SIG-M5 treated with dmso at 0.1 percent for 504 hours (cell line): ENCODE results near the gene XYLT1.

Experiments
- DNase-seq: peaks from one replicate; lab custom pipeline; 2025; ENCODE audit not compliant: unreplicated experiment; lab: John Stamatoyannopoulos, UW

XYLT1 gene

GRCh38 chr16:17294856-17295255, 175.9 kb downstream of the XYLT1 start:
- DNase-seq = peak; percentile 28

GRCh38 chr16:17293813-17294558, 176.8 kb downstream of the XYLT1 start:
- no peak for DNase-seq

DNA sequence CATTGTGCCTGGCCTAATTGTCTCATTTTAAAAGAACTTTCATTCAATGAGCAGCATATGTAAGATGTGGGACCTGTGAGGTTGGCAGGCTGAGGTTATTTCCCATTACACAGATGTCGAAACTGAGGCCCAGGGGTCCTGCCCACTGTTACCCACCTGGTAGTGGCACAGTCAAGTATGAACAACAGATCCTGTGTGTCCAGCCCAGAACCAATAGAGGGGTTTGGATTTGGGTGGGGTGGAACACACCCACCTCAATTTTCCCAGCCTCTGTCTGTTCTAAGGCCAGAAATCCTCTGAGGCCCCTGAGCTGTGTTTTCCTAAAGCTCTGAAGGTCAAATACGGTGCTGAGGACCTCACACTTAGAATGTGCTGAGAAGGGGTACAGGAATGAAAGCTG, 179.5 kb downstream of the XYLT1 start:
- DNase-seq = no peak

- no peak for DNase-seq
Measured at GRCh38 chr16:17289674-17290635, 180.8 kb downstream of the XYLT1 start.

DNA sequence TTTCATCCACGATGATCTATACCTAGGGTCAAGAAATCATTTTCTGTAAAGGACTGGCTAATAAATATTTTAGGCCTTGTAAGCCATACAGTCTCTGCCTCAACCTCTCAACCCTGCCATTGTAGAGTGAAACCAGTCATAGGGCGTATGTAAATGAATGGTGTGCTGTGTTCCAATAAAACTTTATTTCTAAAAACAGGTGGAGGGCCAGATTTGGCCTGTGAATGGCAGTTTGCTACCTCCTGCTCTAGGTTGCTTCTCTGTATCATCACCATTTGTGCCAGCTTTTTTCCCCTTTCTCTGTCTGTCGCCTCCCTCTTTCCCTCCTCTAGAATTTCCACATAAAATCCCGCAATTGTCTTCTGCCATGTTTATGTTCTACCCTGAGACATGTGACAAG, 181.7 kb downstream of the XYLT1 start:
- DNase-seq = no peak

- DNase-seq = no peak
Measured at GRCh38 chr16:17287166-17287800, 183.5 kb downstream of the XYLT1 start.

GRCh38 chr16:17286443-17286842, 184.3 kb downstream of the XYLT1 start:
- no peak for DNase-seq

GRCh38 chr16:17283016-17283415, 187.7 kb downstream of the XYLT1 start:
- DNase-seq = no peak

DNA sequence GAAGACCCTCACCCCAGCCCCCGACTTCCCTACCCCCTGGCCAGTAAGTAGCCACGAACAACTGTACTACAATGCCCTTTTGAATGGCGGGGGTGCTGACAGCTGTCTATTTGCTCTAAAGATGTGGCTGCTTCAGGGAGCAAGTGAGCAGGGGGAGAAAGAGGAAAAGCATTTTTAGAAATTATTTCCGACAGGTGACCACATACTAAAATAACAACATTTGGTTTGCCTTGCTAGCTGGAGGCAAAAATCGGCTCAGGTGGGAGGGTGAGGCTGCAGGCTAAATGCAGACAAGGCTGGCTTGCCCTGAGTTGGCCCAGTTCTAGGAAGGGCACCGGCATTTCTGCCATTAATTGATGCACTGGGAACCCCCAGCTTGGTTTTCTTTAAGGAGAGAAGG, 188.5 kb downstream of the XYLT1 start:
- DNase-seq = no peak

- DNase-seq = no peak
Measured at GRCh38 chr16:17281052-17281451, 189.7 kb downstream of the XYLT1 start.

DNA sequence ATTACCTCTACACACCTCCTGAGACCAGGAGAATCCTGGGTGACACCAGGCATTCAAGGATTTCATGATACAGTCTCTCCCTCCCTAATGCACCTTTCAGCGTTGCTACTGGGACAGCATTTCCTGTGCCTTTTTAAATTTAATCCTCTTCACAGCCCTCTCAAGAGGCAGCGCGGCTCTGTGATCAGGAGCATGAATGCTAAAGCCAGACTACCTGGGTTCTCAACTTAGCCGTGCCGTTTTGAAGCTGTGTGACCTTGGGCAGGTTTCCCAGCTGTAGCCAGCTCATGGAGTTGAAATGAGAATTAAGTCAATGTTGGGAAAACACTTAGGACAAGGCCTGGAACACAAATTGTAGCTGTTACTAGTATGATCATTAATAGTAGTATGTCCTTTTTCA, 191.8 kb downstream of the XYLT1 start:
- no peak for DNase-seq

DNA sequence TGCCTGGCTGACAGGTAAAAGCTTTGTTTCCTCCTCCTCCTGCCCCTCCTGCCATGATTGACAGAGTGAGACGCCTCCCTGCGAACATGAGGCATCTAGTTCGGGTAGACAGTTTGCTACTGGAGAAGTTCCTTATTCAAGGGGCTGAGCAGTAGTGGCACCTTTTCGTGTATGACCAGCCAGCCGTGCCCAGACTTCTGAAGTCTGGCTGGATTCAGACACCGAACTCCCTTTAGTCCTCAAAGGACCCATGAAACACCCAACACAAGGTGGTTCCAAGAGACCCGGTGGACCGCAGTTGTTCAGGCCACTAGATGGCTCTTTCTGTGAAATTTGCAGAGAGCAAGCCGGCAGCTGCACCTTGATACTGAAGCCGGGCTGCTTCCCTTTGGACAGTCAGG, 192.8 kb downstream of the XYLT1 start:
- no peak for DNase-seq

DNA sequence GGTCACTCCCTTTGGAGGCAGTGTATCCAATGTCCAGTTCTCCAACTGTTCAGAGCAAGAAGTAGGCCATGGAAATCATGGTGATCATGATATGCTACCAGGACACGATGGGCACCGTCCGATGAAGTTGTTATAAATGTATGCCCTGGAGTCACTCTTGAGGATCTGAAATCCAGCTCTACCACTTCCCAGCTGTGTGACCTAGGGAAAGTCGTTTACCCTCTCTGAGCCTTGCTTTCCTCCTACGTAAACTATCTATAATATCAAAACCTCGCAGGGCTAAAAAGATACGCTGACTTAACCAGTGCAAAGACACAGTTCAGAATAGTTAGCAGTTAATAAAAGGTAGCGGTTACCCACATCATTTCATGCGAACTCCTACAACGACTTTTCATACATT, 194.2 kb downstream of the XYLT1 start:
- no peak for DNase-seq

DNA sequence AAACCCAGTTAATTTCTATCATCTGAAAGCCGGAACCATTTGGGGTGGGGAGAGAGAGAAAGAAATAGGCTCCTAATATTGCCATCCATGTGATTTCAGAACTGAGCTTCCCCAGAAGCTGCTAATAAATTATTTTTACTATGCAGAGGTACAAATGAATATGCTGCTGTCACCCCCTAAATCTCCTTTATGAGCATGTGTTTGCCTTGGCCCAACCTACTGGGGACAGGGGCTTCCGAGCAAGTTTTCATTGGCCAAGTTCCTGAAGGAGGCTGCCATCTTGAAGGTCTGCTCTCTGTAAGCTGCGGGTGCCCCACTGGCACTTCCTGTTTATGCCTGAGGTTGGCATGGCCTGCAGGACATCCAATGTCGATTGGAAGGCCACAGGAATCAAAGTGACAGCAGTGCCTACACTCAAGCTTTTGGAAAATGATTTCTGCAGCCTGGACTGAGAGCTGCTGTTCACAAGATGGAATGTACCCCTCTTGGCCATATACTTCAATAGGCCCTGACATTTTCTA, 194.7 kb downstream of the XYLT1 start:
- no peak for DNase-seq

GRCh38 chr16:17275076-17276009, 195.4 kb downstream of the XYLT1 start:
- no peak for DNase-seq

DNA sequence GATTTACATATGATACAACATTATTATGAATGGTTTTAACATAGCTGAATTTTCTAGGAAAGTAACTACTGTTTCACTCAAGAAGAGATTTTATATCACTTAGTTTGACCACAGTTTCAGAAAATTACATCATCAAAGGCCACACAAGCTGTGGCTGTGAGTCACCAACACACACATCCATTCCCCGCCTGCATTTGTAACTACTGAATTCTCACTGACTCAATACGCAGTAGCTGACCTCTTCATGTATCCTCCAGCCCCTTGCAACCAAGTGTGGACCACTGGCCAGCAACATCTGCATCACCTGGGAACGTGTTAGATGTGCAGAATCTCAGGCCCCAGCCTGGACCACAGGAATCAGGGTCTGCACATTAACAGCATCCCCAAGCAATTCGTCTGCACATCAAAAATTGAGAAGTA, 197.6 kb downstream of the XYLT1 start:
- DNase-seq = peak; percentile 61

GRCh38 chr16:17272716-17273115, 198.0 kb downstream of the XYLT1 start:
- DNase-seq = no peak

- no peak for DNase-seq
Measured at GRCh38 chr16:17271687-17272086, 199.1 kb downstream of the XYLT1 start.

DNA sequence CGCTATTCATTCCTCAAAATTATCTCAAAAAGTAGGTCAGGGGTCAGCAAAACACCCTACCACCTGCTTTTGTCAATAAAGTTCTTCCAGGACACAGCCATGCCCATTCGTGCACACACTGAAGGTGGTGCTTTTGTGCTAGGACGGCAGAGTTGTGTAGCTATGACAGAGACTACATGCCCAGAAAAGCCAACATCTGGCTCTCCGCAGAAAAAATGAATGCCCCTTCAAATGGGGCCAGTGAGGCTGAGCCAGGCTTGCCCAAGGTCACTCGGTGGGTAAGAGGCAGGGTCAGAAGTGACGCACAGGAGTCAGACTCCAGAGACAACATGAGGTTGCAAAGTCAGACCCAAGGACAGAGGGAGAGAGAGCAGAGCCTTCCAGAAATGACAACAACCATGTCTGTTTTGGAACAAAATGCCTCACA, 200.1 kb downstream of the XYLT1 start:
- no peak for DNase-seq

- no peak for DNase-seq
Measured at GRCh38 chr16:17270111-17270510, 200.6 kb downstream of the XYLT1 start.
